HEK293 (cell line): ENCODE measurements around the gene ATXN1L.

Source experiments
- CTCF ChIA-PET: fragments of 350-600 bp; formaldehyde crosslinking; extraction: SDS; loops from one replicate; lab custom pipeline; 2021; ENCODE audit warnings: antibody characterized with exemption; lab: Yijun Ruan, JAX
- POLR2A ChIA-PET: fragments of 300-600 bp; formaldehyde crosslinking; extraction: SDS; loops from one replicate; lab custom pipeline; 2020; ENCODE audit warnings: antibody characterized with exemption, inconsistent platforms; lab: Yijun Ruan, JAX
- H3K27ac ChIP-seq: fragments of 200-500 bp; sonication (Bioruptor generic); 2 replicates; pipeline ENCODE4 v1.5.1; 2014; ENCODE audit warnings: low read depth, low read length, control low read depth, inconsistent platforms; ENCODE audit errors: extremely low read depth
- H3K36me3 ChIP-seq, 2 experiments: fragments of 200-500 bp in 1 of 2; sonication (Bioruptor generic) in 1 of 2; 1 replicate in 1 of 2; 2 replicates in 1 of 2; pipeline ENCODE4 v1.5.1; 2014 to 2017; ENCODE audit warnings: inconsistent platforms in 2 of 2, low read length in 2 of 2; ENCODE audit not compliant: control insufficient read depth in 2 of 2, insufficient read depth in 1 of 2
- H3K4me1 ChIP-seq: fragments of 200-500 bp; sonication (Bioruptor generic); 2 replicates; pipeline ENCODE4 v1.5.1; 2014; ENCODE audit warnings: mild to moderate bottlenecking, low read length, inconsistent platforms; ENCODE audit not compliant: control insufficient read depth, insufficient read depth
- H3K4me3 ChIP-seq: 2 replicates; pipeline ENCODE4 v1.5.1; 2011; ENCODE audit warnings: low read depth, mild to moderate bottlenecking, control low read depth, low read length, moderate library complexity
- H3K9me3 ChIP-seq: fragments of 200-500 bp; sonication (Bioruptor generic); 2 replicates; pipeline ENCODE4 v1.5.1; 2014; ENCODE audit warnings: low read depth, low read length, inconsistent platforms; ENCODE audit not compliant: control insufficient read depth, insufficient read depth
- BCL11B ChIP-seq: fragments of 450-650 bp; formaldehyde crosslinking; IDR thresholded peaks from 2 replicates; pipeline ENCODE4 v1.5.1; 2016; ENCODE audit warnings: low read depth, missing biosample characterization, missing genetic modification characterization
- KLF16 ChIP-seq: fragments of 450-650 bp; formaldehyde crosslinking; IDR thresholded peaks from 2 replicates; pipeline ENCODE4 v1.5.1; 2017; ENCODE audit warnings: missing biosample characterization, missing genetic modification characterization
- PRDM1 ChIP-seq: fragments of 450-650 bp; formaldehyde crosslinking; IDR thresholded peaks from 2 replicates; pipeline ENCODE4; 2016; ENCODE audit warnings: missing biosample characterization, missing genetic modification characterization
- SCRT2 ChIP-seq: fragments of 450-650 bp; formaldehyde crosslinking; IDR thresholded peaks from 2 replicates; pipeline ENCODE4 v1.5.1; 2016; ENCODE audit warnings: missing biosample characterization, missing genetic modification characterization
- SETDB1 ChIP-seq: IDR thresholded peaks from one replicate; pipeline ENCODE4 v1.6.1; 2017; ENCODE audit warnings: mild to moderate bottlenecking, low read length, moderate library complexity, mixed read lengths; ENCODE audit not compliant: insufficient read length
- SP3 ChIP-seq: fragments of 450-650 bp; formaldehyde crosslinking; IDR thresholded peaks from 2 replicates; pipeline ENCODE4 v1.5.1; 2016; ENCODE audit warnings: missing biosample characterization, missing genetic modification characterization
- ZBTB1 ChIP-seq: fragments of 450-650 bp; formaldehyde crosslinking; IDR thresholded peaks from 2 replicates; pipeline ENCODE4 v1.5.1; 2016; ENCODE audit warnings: missing biosample characterization, missing genetic modification characterization
- ZNF114 ChIP-seq: fragments of 450-650 bp; formaldehyde crosslinking; IDR thresholded peaks from 2 replicates; pipeline ENCODE4 v1.5.0; 2017; ENCODE audit warnings: missing biosample characterization, missing genetic modification characterization
- ZNF121 ChIP-seq: fragments of 450-650 bp; formaldehyde crosslinking; IDR thresholded peaks from 2 replicates; pipeline ENCODE4 v1.5.1; 2016; ENCODE audit warnings: missing biosample characterization, missing genetic modification characterization
- ZNF132 ChIP-seq: fragments of 450-650 bp; formaldehyde crosslinking; IDR thresholded peaks from 2 replicates; pipeline ENCODE4 v1.5.1; 2017; ENCODE audit warnings: missing biosample characterization, missing genetic modification characterization, borderline replicate concordance
- ZNF155 ChIP-seq: fragments of 450-650 bp; formaldehyde crosslinking; IDR thresholded peaks from 2 replicates; pipeline ENCODE4 v1.5.1; 2016; ENCODE audit warnings: missing biosample characterization, missing genetic modification characterization
- ZNF169 ChIP-seq: fragments of 450-650 bp; formaldehyde crosslinking; IDR thresholded peaks from 2 replicates; pipeline ENCODE4 v1.5.1; 2016; ENCODE audit warnings: missing biosample characterization, missing genetic modification characterization
- ZNF23 ChIP-seq: fragments of 450-650 bp; formaldehyde crosslinking; IDR thresholded peaks from 2 replicates; pipeline ENCODE4 v1.5.1; 2016; ENCODE audit warnings: missing biosample characterization, missing genetic modification characterization, borderline replicate concordance
- ZNF26 ChIP-seq: fragments of 450-650 bp; formaldehyde crosslinking; IDR thresholded peaks from 2 replicates; pipeline ENCODE4 v1.5.1; 2016; ENCODE audit warnings: missing biosample characterization, missing genetic modification characterization
- ZNF335 ChIP-seq: fragments of 450-650 bp; formaldehyde crosslinking; conservative IDR thresholded peaks from 2 replicates; pipeline ENCODE4 v1.5.1; 2016; ENCODE audit warnings: missing biosample characterization, missing genetic modification characterization
- ZNF350 ChIP-seq: fragments of 450-650 bp; formaldehyde crosslinking; IDR thresholded peaks from 2 replicates; pipeline ENCODE4 v1.5.0; 2017; ENCODE audit warnings: missing biosample characterization, mild to moderate bottlenecking, missing genetic modification characterization
- ZNF416 ChIP-seq: fragments of 450-650 bp; formaldehyde crosslinking; IDR thresholded peaks from 2 replicates; pipeline ENCODE4 v1.5.1; 2016; ENCODE audit warnings: missing biosample characterization, missing genetic modification characterization
- ZNF423 ChIP-seq: fragments of 450-650 bp; formaldehyde crosslinking; IDR thresholded peaks from 2 replicates; pipeline ENCODE4 v1.5.1; 2016; ENCODE audit warnings: missing biosample characterization, missing genetic modification characterization
- ZNF544 ChIP-seq: fragments of 450-650 bp; formaldehyde crosslinking; IDR thresholded peaks from 2 replicates; pipeline ENCODE4 v1.5.0; 2017; ENCODE audit warnings: missing biosample characterization, missing genetic modification characterization
- ZNF548 ChIP-seq: fragments of 450-650 bp; formaldehyde crosslinking; IDR thresholded peaks from 2 replicates; pipeline ENCODE4 v1.5.1; 2016; ENCODE audit warnings: missing biosample characterization, missing genetic modification characterization
- ZNF600 ChIP-seq: fragments of 450-650 bp; formaldehyde crosslinking; IDR thresholded peaks from 2 replicates; pipeline ENCODE4 v1.5.1; 2016; ENCODE audit warnings: missing biosample characterization, missing genetic modification characterization
- ZNF624 ChIP-seq: fragments of 450-650 bp; formaldehyde crosslinking; IDR thresholded peaks from 2 replicates; pipeline ENCODE4 v1.5.1; 2017; ENCODE audit warnings: missing biosample characterization, missing genetic modification characterization
- ZNF629 ChIP-seq: fragments of 450-650 bp; formaldehyde crosslinking; IDR thresholded peaks from 2 replicates; pipeline ENCODE4 v1.5.1; 2017; ENCODE audit warnings: missing biosample characterization, missing genetic modification characterization
- ZNF639 ChIP-seq: fragments of 450-650 bp; formaldehyde crosslinking; IDR thresholded peaks from 2 replicates; pipeline ENCODE4 v1.5.1; 2016; ENCODE audit warnings: missing biosample characterization, missing genetic modification characterization
- ZNF658 ChIP-seq: fragments of 450-650 bp; formaldehyde crosslinking; IDR thresholded peaks from 2 replicates; pipeline ENCODE4; 2016; ENCODE audit warnings: missing biosample characterization, missing genetic modification characterization
- ZNF664 ChIP-seq: fragments of 450-650 bp; formaldehyde crosslinking; IDR thresholded peaks from 2 replicates; pipeline ENCODE4 v1.5.1; 2016; ENCODE audit warnings: missing biosample characterization, missing genetic modification characterization
- ZNF768 ChIP-seq: fragments of 450-650 bp; formaldehyde crosslinking; IDR thresholded peaks from 2 replicates; pipeline ENCODE4 v1.5.1; 2018; ENCODE audit warnings: missing biosample characterization, mild to moderate bottlenecking, missing genetic modification characterization
- ZNF776 ChIP-seq: fragments of 450-650 bp; formaldehyde crosslinking; IDR thresholded peaks from 2 replicates; pipeline ENCODE4 v1.5.0; 2017; ENCODE audit warnings: missing biosample characterization, missing genetic modification characterization, borderline replicate concordance
- ZNF830 ChIP-seq: fragments of 450-650 bp; IDR thresholded peaks from 2 replicates; pipeline ENCODE4 v1.5.0; 2018; ENCODE audit warnings: missing biosample characterization, missing genetic modification characterization, low read depth, mild to moderate bottlenecking, moderate library complexity
- TF ChIP-seq, protein P1 (sequence below): fragments of 450-650 bp; formaldehyde crosslinking; IDR thresholded peaks from 2 replicates; pipeline ENCODE4 v1.5.1; 2016; ENCODE audit warnings: missing biosample characterization, missing genetic modification characterization
- TF ChIP-seq, protein P2 (sequence below): fragments of 450-650 bp; formaldehyde crosslinking; IDR thresholded peaks from 2 replicates; pipeline ENCODE4 v1.5.1; 2016; ENCODE audit warnings: missing biosample characterization, missing genetic modification characterization
- TF ChIP-seq, protein P3 (sequence below): fragments of 450-650 bp; formaldehyde crosslinking; IDR thresholded peaks from 2 replicates; pipeline ENCODE4 v1.5.1; 2016; ENCODE audit warnings: missing biosample characterization, missing genetic modification characterization

The ATXN1L gene

GRCh38 chr16:71808593-71809459, 37.0 kb upstream of the ATXN1L start, which contains the start of gene AP1G1:
Gene AP1G1, minus strand, starts transcription at chr16:71808834. Its CDS starts 19,355 bp downstream, at chr16:71789479.
- Histone ChIP-seq H3K27ac (peak within 1 kb of the TSS; percentile 81), H3K9me3 (no peaks in the 10 kb centered on the region), H3K4me1 (peaks cover 8% of the 10 kb centered on the region), H3K36me3 (peaks cover 12 to 13% of the 10 kb centered on the region in 2 experiments), H3K4me3 (peak within 1 kb of the TSS; percentile 87)
- ChIA-PET CTCF (interaction anchor here (0.5 to 0.7 kb wide), 3 partner anchors 19 to 74 kb away, joined by 3 read pairs; no protein-coding TSS in a partner anchor), POLR2A (interaction anchor here (0.6 to 2.1 kb wide), 15 partner anchors 9 to 244 kb away, joined by 3 to 12 read pairs (median 4); partner anchors contain the start of genes ATXN1L, IST1 and ZNF821)
- TF ChIP-seq KLF16 (tag by site-specific recombination) (peak; percentile 97), ZNF768 (tag by site-specific recombination) (peak; percentile 16; the same call in 1 of the 2 replicates), ZNF169 (tag by site-specific recombination) (no peak), ZNF121 (tag by site-specific recombination) (no peak), ZNF26 (tag by site-specific recombination) (no peak), SETDB1 (no peak), ZNF600 (tag by site-specific recombination) (peak; percentile 63), ZNF664 (peak; percentile 84), ZNF423 (tag by site-specific recombination) (no peak), BCL11B (tag by site-specific recombination) (no peak), ZNF114 (tag by site-specific recombination) (no peak), ZNF624 (tag by site-specific recombination) (no peak), ZNF629 (peak; percentile 99), PRDM1 (tag by site-specific recombination) (no peak), ZNF830 (no peak), SCRT2 (tag by site-specific recombination) (no peak), ZNF335 (tag by site-specific recombination) (peak; percentile 48), ZNF155 (tag by site-specific recombination) (no peak), ZNF658 (no peak), ZNF548 (tag by site-specific recombination) (no peak), SP3 (tag by site-specific recombination) (peak; percentile 91), ZNF639 (tag by site-specific recombination) (peak; percentile 98), ZBTB1 (tag by site-specific recombination) (0 out of 2 replicates have a peak, but pooled peaks have one; percentile 61), ZNF132 (no peak), ZNF23 (0 out of 2 replicates have a peak, but pooled peaks have one; percentile 20), ZNF544 (no peak), ZNF776 (tag by site-specific recombination) (no peak), ZNF416 (tag by site-specific recombination) (0 out of 2 replicates have a peak, but pooled peaks have one; percentile 39), ZNF350 (tag by site-specific recombination) (no peak)
- TF ChIP-seq, protein P1, sequence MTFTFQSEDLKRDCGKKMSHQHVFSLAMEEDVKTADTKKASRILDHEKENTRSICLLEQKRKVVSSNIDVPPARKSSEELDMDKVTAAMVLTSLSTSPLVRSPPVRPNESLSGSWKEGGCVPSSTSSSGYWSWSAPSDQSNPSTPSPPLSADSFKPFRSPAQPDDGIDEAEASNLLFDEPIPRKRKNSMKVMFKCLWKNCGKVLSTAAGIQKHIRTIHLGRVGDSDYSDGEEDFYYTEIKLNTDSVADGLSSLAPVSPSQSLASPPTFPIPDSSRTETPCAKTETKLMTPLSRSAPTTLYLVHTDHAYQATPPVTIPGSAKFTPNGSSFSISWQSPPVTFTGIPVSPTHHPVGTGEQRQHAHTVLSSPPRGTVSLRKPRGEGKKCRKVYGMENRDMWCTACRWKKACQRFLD (tag by site-specific recombination): no peak
- TF ChIP-seq, protein P2, sequence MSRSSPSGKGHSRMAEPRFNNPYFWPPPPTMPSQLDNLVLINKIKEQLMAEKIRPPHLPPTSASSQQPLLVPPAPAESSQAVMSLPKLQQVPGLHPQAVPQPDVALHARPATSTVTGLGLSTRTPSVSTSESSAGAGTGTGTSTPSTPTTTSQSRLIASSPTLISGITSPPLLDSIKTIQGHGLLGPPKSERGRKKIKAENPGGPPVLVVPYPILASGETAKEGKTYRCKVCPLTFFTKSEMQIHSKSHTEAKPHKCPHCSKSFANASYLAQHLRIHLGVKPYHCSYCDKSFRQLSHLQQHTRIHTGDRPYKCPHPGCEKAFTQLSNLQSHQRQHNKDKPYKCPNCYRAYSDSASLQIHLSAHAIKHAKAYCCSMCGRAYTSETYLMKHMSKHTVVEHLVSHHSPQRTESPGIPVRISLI (tag by site-specific recombination): no peak
- TF ChIP-seq, protein P3, sequence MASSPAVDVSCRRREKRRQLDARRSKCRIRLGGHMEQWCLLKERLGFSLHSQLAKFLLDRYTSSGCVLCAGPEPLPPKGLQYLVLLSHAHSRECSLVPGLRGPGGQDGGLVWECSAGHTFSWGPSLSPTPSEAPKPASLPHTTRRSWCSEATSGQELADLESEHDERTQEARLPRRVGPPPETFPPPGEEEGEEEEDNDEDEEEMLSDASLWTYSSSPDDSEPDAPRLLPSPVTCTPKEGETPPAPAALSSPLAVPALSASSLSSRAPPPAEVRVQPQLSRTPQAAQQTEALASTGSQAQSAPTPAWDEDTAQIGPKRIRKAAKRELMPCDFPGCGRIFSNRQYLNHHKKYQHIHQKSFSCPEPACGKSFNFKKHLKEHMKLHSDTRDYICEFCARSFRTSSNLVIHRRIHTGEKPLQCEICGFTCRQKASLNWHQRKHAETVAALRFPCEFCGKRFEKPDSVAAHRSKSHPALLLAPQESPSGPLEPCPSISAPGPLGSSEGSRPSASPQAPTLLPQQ (tag by site-specific recombination): peak; percentile 91; the same call in 1 of the 2 replicates
